GM19438 (cell line): Measurements from ENCODE around the gene MOCS1.
"Not testable (repeated sequence)": the region's sequence is repeated elsewhere in the genome, so short reads cannot be mapped to it uniquely, and the experiment has no call there.

Experiments
- ATAC-seq: cut with Tn5 transposase; IDR thresholded peaks from one replicate; pipeline ENCODE4 v1.9.1; 2021; ENCODE audit warnings: low read depth; ENCODE audit not compliant: unreplicated experiment

The MOCS1 gene

DNA sequence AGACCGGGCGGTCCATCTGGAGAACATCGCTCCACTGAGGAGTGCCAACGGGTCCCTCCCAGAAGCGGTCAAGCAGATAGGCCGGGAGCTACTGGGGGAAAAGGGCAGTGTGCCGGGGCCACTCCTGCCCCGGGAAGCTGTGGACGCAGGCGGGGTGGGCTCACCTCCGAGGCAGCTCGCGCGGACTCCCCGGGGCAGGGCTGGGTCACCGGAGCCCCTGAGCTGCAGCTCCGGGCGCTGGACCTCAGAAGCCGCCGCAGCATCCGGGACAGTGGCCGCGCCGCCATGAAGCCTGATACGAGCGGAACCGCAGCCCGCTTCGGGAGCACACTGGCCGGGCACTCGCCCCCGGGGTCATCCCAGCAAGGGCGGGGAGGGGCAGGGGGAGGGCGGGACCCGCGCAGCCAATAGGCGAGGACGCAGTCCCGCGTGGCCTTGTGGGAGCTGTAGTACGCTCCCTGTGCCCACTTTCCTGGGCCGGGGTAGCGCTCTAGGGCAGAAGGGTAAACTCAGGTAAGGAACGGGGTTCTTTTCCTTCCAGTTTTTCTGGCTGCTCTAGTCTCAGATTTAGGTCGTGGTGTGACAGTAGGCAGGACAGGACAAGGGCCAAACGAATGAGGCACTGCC lies at the start of gene MOCS1:
Gene MOCS1, minus strand, starts transcription at position 332 of the 627 bp plus-strand sequence. Its CDS starts 45 bp downstream, at position 287.
- ATAC-seq, result no peak

GRCh38 chr6:39984051-39984450 lies 49.8 kb upstream of the MOCS1 start:
- ATAC-seq, result no peak

DNA sequence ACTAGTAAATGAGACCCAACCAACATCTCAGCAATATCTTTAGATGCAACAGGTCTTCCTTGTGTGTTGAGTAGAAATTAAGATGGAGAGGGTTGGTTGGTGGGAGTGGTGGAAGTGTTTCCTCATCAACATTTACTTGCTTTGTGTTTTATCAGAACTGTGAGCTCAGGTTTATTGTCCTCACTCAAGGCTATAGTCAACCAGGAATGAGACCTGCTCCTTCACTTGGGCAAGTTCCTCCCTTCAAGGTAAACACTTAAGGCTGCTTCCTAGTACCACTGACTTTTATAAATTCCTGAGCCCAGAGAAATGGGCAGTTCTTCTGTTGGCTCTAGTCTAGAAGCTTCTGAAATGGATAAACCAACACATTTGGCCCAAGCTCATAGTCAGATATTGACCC lies 48.9 kb upstream of the MOCS1 start:
- ATAC-seq, result no peak

- no peak for ATAC-seq
These were observed 48.5 kb upstream of the MOCS1 start for GRCh38 chr6:39982720-39983119.

GRCh38 chr6:39980839-39981580 lies 46.7 kb upstream of the MOCS1 start:
- no peak for ATAC-seq

DNA sequence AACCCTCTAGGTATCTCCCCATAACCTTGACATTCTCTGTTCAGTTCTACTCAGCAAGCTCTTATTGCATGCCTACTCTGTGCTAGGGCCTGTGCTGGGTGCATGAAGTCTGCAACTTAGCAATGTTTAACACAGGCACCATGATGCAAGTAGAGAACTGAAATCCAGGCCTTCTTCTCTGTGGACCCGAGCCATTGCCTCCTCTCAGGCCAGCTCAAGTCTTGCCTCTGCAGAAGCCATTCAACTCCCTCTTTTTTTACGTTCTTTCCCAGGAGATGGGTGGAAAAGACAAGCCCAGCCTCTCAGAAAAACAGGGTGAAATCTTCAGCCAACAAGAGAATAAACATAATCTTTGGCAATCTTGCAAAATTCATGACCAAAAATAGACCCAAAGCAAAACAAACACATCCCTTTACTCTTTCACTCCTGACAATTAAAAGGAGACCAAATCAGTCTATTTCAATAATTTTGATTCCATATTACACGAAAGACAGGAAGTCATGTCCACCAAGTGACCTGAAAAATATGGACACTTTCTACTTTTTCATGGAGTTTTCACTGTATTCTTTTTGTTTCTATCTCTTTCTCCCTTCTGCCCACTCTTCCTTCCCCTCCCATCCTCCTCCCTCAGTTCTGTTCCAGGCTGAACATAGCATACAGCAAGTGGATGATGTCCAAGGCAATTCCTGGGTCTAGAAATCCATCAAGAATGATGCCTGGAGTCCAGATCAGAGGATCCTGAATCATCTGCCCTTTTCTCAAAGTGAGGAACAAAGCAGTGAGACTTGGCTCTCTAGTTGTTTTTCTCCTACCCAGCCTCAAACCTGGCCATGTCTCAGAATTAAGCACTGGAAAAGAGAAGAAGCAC lies 45.4 kb upstream of the MOCS1 start:
- no peak for ATAC-seq

GRCh38 chr6:39978240-39978639 lies 44.0 kb upstream of the MOCS1 start:
- ATAC-seq, result no peak

DNA sequence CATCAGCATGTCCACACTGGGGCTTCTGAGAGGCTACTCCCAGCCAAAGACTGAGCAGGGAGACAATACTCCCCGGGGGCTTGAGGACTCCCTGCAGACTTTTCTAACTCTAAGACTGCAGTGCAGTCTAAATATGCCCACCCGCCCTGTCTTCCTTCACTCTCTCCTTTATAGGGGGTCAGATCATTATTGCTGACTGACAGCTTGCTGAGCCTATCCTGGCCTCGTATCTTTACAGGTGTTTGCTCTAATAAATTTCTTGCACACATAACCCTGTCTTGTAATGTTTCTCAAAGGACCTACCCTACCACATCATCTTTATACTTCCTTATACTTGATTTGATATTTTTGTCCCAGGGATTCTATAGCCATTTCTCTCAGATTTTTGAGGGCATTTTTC lies 39.4 kb upstream of the MOCS1 start:
- ATAC-seq, result no peak

DNA sequence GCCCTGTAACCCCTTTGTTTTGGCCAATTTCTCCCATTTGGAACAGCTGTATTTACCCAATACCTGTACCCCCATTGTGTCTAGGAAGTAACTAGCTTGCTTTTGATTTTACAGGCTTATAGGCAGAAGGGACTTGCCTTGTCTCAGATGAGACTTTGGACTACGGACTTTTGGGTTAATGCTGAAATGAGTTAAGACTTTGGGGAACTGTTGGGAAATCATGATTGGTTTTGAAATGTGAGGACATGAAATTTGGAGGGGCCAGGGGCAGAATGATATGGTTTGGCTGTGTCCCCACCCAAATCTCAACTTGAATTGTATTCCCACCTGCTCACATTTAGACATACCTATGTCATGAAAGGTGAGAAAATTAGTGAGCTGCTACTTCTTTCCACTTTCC lies 38.5 kb upstream of the MOCS1 start:
- ATAC-seq, result not testable (repeated sequence)

- not testable (repeated sequence) for ATAC-seq
These were observed 36.9 kb upstream of the MOCS1 start for GRCh38 chr6:39971131-39971530.

- ATAC-seq, result no peak
These were observed 31.5 kb upstream of the MOCS1 start for GRCh38 chr6:39965751-39966150.

GRCh38 chr6:39964530-39964929 lies 30.3 kb upstream of the MOCS1 start:
- no peak for ATAC-seq

DNA sequence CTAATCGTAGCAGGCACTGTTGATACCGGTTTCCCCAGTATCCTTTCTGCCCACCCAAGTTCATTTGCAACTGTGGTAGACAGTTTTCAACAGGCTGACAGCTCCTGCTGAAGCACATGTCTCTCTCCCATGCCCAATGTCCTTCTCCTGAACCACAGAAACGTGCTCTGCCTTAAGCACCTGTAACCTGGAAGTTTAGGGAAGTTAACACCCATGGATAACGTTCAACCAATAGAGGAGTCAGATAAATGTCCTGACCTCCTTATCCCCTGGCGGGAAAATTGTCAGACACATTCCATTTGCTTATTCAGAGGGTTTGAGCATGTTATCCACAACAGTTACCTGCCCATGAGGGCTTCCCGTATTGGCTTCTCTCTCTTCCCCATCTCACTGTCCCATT lies 29.8 kb upstream of the MOCS1 start:
- no peak for ATAC-seq

- ATAC-seq, result no peak
These were observed 28.6 kb upstream of the MOCS1 start for GRCh38 chr6:39962831-39963230.

- no peak for ATAC-seq
These were observed 26.9 kb upstream of the MOCS1 start for GRCh38 chr6:39961178-39961577.

DNA sequence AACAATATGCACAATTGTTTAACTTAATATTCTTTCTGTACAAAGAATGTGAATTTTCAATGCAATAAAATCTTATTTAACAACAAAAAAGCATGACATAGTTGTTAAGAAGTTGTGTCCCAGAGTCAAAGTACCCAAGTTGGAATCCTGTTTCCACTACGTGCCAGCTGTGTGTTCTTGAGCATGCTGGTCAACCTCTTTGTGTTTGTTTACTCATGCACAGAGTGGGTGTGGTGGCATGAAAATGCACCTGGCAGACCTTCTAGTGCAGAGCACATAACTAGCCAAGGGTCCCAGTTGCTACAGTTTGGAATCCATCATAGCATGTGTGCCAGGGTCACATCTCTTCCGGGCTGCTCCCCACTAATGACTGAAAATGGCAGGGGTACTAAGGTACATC lies 24.7 kb upstream of the MOCS1 start:
- no peak for ATAC-seq

GRCh38 chr6:39956936-39957335 lies 22.7 kb upstream of the MOCS1 start:
- no peak for ATAC-seq

DNA sequence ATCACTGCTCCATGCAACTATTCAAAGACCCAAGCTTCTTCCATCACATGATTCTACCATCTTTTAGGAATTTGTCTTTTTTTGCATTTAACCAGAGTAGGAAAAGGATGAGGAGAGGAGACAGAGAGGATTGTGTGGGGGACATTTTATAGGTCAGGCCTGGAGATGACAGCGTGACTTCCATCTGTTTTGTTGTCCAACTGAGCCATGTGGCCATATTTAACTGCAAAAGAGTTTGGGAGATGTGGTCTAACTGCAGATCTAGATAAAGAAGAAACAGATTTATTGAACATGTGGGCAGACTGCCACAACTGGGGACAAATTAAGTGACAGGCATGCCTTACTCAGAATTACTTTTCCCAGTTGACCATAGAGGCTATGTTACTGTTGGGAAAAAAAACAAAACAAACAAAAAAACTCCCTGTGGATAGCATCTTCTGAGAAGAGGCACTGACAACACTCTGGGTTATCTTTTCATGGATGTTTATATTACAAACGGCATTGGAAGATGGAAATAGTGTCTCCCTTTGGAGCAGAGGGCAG lies 18.9 kb upstream of the MOCS1 start:
- no peak for ATAC-seq

DNA sequence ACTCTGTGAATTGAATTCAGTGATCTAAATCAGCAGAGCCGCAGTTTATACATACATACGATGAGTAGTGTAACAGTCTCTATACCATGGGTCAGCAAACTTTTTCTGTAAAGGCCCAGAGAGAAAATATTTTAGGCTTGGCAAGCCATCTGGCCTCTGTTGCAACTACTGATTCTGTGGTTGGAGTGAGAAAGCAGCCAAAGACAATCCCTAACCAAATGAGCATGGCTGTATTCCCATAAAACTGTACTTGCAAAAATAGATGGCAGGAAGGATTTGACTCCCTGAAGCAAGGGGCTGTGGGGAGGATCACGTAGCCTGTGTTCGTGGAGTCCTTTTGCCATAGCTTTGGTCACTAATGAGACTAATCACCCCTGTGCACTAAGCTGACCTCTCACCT lies 17.9 kb upstream of the MOCS1 start:
- ATAC-seq, result no peak

DNA sequence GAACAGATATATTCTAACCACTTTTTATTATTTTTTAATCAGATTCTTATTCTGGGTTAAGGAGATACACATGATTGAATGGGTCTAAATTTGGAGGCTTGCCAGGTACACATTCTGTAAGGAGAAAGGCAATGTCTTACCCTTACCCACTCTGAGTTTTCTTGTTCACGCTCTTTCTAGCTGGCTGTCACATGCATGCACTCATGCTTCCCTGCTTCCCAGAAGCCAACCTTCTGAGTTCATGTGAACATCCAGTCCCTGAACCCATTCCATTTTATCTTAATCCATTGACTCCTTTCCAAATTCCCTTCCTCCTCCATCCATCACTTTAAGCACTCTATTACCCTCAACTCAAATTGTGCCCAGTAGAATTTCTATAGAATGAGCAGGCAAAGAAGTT lies 17.5 kb upstream of the MOCS1 start:
- ATAC-seq, result no peak

DNA sequence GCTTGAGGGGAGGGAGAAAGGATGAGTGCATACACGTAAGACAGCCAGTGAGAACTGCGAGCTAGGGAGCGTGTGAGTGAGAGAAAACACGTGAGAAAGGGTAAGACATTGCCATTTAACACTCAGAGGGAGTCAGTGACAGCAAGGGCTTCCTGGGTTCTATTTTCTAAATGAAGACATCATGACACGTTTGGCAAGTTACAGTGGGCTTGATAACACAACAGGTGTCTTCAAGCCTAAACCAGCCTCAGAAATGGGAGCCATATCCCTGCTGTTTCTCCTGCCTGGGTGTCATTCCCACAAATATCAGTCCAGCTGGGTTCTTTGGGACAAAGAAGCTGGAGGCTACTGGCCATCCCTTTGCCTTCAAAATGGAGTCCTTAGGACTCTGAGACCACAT lies 16.9 kb upstream of the MOCS1 start:
- ATAC-seq, result no peak
